ENCODE measurements around the gene HNF1A. TPM values are rescaled to one million over a fixed set of nuclear protein-coding genes. Genes with fewer than 3 reads are reported as not detected.

HNF1A gene
- polyA plus RNA-seq, 3 donors = 0.03 TPM; not detected in 2

DNA sequence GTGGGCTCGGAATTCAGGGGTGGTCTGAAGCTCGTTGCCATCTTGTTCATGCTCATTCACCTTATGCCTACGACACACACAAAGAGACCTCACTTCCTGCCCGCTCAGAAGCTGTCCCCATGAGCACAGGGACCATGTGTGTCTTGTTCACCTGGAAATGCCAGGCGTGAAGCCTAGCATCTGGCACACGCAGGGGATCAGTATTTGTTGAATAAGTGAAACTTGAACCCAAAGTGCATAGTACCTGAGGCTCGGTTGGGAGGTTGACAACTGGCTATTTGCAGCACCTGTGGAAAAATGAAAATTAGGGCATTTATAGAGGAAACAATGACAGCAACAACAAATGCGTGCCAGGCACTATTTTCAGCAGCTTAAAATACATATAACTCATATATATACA is 32.5 kb downstream of the HNF1A start:
- Histone ChIP-seq H3K36me3 (replicated peaks in 1 of 2; ENCODE audit: control insufficient read depth in 1 of 2, insufficient read depth in 2 of 2, low read length in 2 of 2) (peaks cover 39 to 57% of the 10 kb centered on the region in 2 donors), H3K79me2 (ENCODE audit: insufficient read depth, low read length) (peaks cover 10% of the 10 kb centered on the region), H3K27me3 (ENCODE audit: control insufficient read depth in 2 of 2, insufficient read depth in 2 of 2, low read length in 2 of 2) (no peaks in the 10 kb centered on the region), H3K27ac (ENCODE audit: low read depth in 1 of 2, low read length in 2 of 2) (no peak overlapping the region), H3K4me1 (ENCODE audit: control insufficient read depth in 1 of 2, insufficient read depth in 2 of 2, low read length in 2 of 2) (peaks cover 4 to 5% of the 10 kb centered on the region in 2 donors), H3K4me2 (replicated peaks; ENCODE audit: extremely low read depth, low read length, poor library complexity, severe bottlenecking) (no peak overlapping the region), H3K9me3 (replicated peaks in 1 of 2; ENCODE audit: control insufficient read depth in 1 of 2, insufficient read depth in 1 of 2, low read length in 2 of 2) (no peaks in the 10 kb centered on the region), H3K9ac (ENCODE audit: insufficient read depth, low read length, poor library complexity, severe bottlenecking) (no peak overlapping the region), H3K4me3 (replicated peaks in 1 of 3; ENCODE audit: low read depth in 2 of 3, low read length in 3 of 3) (no peak overlapping the region), H2AFZ (ENCODE audit: insufficient read depth, low read depth, low read length, poor library complexity, severe bottlenecking) (no peak overlapping the region), H4K20me1 (ENCODE audit: insufficient read depth, low read length) (no peaks in the 10 kb centered on the region)
- TF ChIP-seq CTCF (IDR thresholded peaks at IDR 0.05) = no peak
- H3K36me3 Mint-ChIP-seq = peaks cover 49 to 61% of the 10 kb centered on the region in 2 donors
- H3K9me3 Mint-ChIP-seq = no peaks in the 10 kb centered on the region
- DNase-seq = no peak
- intact Hi-C loops (cut with micrococcal nuclease) = loop anchor here in 1 of 2 donors (5.0 kb wide), 1 partner anchor 36 kb away; no protein-coding TSS in a partner anchor
- peaks cover 0 to under 1% (median 0%) of the 10 kb centered on the region in 3 donors for H3K27me3 Mint-ChIP-seq (ENCODE audit: low read depth in 3 of 3)
- H3K4me1 Mint-ChIP-seq = peaks cover 4% of the 10 kb centered on the region
- WGBS (ENCODE audit: insufficient coverage) = 97% methylated on average over 3 of the region's 8 CpGs
- no peak overlapping the region for H3K4me3 Mint-ChIP-seq
- H3K27ac Mint-ChIP-seq = peak overlapping the region in 1 of 7 donors; percentile 51

GRCh38 chr12:121011820-121012219 is 33.5 kb downstream of the HNF1A start:
- Histone ChIP-seq H3K79me2 (ENCODE audit: insufficient read depth, low read length) (peaks cover 12% of the 10 kb centered on the region), H3K9me3 (replicated peaks in 1 of 2; ENCODE audit: control insufficient read depth in 1 of 2, insufficient read depth in 1 of 2, low read length in 2 of 2) (no peaks in the 10 kb centered on the region), H3K27ac (ENCODE audit: low read depth in 1 of 2, low read length in 2 of 2) (no peak overlapping the region), H3K9ac (ENCODE audit: insufficient read depth, low read length, poor library complexity, severe bottlenecking) (no peak overlapping the region), H3K4me3 (replicated peaks in 1 of 3; ENCODE audit: low read depth in 2 of 3, low read length in 3 of 3) (no peak overlapping the region), H2AFZ (ENCODE audit: insufficient read depth, low read depth, low read length, poor library complexity, severe bottlenecking) (no peak overlapping the region), H3K27me3 (ENCODE audit: control insufficient read depth in 2 of 2, insufficient read depth in 2 of 2, low read length in 2 of 2) (no peaks in the 10 kb centered on the region), H3K4me2 (replicated peaks; ENCODE audit: extremely low read depth, low read length, poor library complexity, severe bottlenecking) (no peak overlapping the region), H4K20me1 (ENCODE audit: insufficient read depth, low read length) (no peaks in the 10 kb centered on the region), H3K36me3 (replicated peaks in 1 of 2; ENCODE audit: control insufficient read depth in 1 of 2, insufficient read depth in 2 of 2, low read length in 2 of 2) (peaks cover 36 to 50% of the 10 kb centered on the region in 2 donors), H3K4me1 (ENCODE audit: control insufficient read depth in 1 of 2, insufficient read depth in 2 of 2, low read length in 2 of 2) (peaks cover 7 to 8% of the 10 kb centered on the region in 2 donors)
- Mint-ChIP-seq H3K36me3 (peaks cover 49 to 55% of the 10 kb centered on the region in 2 donors), H3K27me3 (ENCODE audit: low read depth in 3 of 3) (no peaks in the 10 kb centered on the region), H3K9me3 (no peaks in the 10 kb centered on the region), H3K4me3 (no peak overlapping the region), H3K4me1 (peaks cover 8% of the 10 kb centered on the region), H3K27ac (peak overlapping the region in 2 of 7 donors; percentile 18 to 72)
- intact Hi-C loops (cut with micrococcal nuclease) = loop anchor here in 1 of 2 donors (5.0 kb wide), 1 partner anchor 35 kb away; no protein-coding TSS in a partner anchor
- DNase-seq = no peak
- WGBS (ENCODE audit: insufficient coverage) = 100% methylated on average over 4 of the region's 6 CpGs
- no peak for TF ChIP-seq CTCF (IDR thresholded peaks at IDR 0.05)

Measured in CD14-positive monocyte (primary cell).